IPS-18a (cell line): ENCODE measurements around the gene B3GAT3.

Experiments
- H3K27ac ChIP-seq: one replicate; pipeline ENCODE4 v1.5.1; 2013; ENCODE audit warnings: low read length
- H3K27me3 ChIP-seq: one replicate; pipeline ENCODE4 v1.6.1; 2013; ENCODE audit warnings: mild to moderate bottlenecking, low read length; ENCODE audit not compliant: control insufficient read depth, insufficient read depth
- H3K36me3 ChIP-seq: one replicate; pipeline ENCODE4 v1.6.1; 2013; ENCODE audit warnings: low read depth, low read length; ENCODE audit not compliant: control insufficient read depth
- H3K4me1 ChIP-seq: one replicate; pipeline ENCODE4 v1.6.1; 2013; ENCODE audit warnings: low read depth, low read length; ENCODE audit not compliant: control insufficient read depth
- H3K4me3 ChIP-seq: one replicate; pipeline ENCODE4 v1.5.1; 2013; ENCODE audit warnings: low read length
- H3K9ac ChIP-seq: one replicate; pipeline ENCODE4 v1.6.1; 2013; ENCODE audit warnings: mild to moderate bottlenecking, low read length, moderate library complexity
- H3K9me3 ChIP-seq: one replicate; pipeline ENCODE4 v1.6.1; 2013; ENCODE audit warnings: low read depth, low read length; ENCODE audit not compliant: control insufficient read depth

The B3GAT3 gene

DNA sequence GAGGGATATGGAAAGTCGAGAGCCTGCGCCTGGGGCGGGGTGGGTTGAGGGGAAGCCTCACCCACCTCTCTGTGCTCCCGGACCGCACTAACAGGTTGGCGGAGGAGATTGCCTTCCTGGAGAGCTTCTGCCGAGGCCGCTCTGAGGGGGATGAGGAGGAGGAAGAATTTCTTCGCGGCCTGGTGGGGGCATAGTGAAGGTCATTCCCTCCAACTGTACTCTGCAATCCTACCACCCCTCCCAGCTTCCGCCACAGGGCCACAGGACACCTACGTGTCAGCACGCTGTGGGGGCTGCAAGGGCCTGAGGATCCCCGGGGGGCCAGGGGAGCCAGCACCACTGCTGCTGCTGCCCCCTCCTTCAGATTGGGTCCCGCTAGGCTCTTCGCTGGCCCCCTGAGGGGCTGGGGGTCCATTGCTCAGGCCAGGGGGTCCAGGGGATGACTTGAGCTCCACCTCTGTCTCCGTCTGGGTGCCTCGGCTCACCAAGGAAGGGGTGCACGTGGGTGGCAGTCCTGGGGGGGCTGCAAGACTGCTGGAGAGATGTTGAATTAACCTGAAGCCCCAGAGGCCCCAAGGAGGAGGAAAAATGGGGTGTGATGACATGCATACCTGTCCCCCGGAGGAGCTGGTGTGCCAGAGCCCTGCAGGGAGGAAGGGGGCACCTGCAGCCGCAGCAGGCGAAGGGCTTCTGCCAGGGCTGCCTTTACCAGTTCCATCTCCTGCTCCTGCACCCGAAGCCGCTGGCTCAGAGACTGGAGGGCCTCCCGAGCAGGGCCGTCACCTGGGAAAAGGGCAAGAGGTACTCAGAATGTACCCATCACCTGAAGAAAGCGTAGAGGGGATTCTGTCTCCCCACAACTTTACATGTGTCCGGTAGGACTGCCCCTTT, 10.7 kb downstream of the B3GAT3 start:
- Histone ChIP-seq H3K9me3 (no peaks in the 10 kb centered on the region), H3K36me3 (peaks cover 3% of the 10 kb centered on the region), H3K4me3 (peak overlapping the region; percentile 71), H3K4me1 (no peaks in the 10 kb centered on the region), H3K27me3 (peaks cover 11% of the 10 kb centered on the region), H3K27ac (no peak overlapping the region), H3K9ac (no peak overlapping the region)

DNA sequence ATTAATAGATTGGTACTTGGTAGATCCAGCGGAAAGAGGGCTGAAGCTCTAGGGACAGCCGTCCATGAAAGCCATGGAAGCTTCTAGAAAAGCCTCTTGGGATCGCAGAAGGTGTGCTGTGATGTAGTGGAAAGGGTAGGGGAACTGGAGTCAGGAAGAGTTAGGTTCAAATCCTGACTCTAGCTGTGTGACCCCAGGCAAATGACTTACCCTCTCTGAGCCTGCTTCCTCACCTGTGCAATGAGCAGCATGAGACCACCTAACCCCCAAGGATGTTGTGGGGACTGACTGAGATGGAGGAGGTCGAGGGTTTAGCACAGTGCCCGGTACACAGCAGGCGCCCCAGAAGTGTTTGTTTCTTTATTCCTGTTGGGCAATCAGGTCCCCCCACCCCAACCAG, 11.4 kb downstream of the B3GAT3 start:
- H3K27ac ChIP-seq, result no peak overlapping the region
- H3K4me3 ChIP-seq, result no peak overlapping the region
- H3K9me3 ChIP-seq, result no peaks in the 10 kb centered on the region
- no peak overlapping the region for H3K9ac ChIP-seq
- peaks cover 11% of the 10 kb centered on the region for H3K27me3 ChIP-seq
- H3K4me1 ChIP-seq, result no peaks in the 10 kb centered on the region
- peaks cover 3% of the 10 kb centered on the region for H3K36me3 ChIP-seq

DNA sequence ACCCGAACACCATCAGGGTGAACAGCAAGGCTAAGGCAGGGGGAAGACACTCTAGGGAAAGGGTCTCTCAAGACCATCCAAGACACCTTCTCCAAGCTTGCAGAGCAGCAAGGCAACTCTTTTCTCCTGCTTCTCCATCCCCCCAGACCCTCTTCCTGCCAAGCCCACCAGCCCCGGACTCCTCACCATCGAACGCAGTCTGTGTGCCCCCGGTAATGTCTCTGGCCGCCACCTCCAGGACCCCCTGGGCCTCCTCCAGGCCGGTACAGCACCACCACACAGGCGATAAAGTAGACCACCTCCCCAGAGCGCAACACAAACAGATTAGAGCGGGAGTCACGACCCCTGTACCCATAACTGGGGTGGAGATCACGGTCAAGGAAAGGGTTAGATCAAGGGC, 13.0 kb downstream of the B3GAT3 start:
- no peak overlapping the region for H3K9ac ChIP-seq
- H3K9me3 ChIP-seq, result no peaks in the 10 kb centered on the region
- H3K4me1 ChIP-seq, result peaks cover 8% of the 10 kb centered on the region
- H3K27me3 ChIP-seq, result peaks cover 15% of the 10 kb centered on the region
- H3K27ac ChIP-seq, result no peak overlapping the region
- no peaks in the 10 kb centered on the region for H3K36me3 ChIP-seq
- H3K4me3 ChIP-seq, result no peak overlapping the region

DNA sequence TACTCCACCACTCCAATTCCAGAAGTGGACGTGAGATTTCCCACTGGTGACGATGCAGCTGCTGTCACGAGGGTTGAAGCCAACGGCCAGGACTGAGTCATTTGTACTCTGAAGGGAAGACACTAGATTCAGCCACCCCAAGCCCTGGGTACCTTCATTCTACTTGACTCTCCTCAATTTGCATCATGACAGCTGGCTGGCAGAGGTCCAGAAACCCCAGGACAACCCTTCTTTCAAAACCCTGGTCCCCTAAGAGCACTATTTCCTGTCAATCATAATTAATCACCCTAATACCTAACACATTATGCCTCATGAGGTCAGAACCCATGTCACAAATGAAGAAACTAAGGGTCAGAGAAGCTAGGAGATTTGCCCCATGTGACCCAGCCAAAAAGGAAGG, 14.1 kb downstream of the B3GAT3 start:
- no peaks in the 10 kb centered on the region for H3K36me3 ChIP-seq
- H3K9ac ChIP-seq, result no peak overlapping the region
- H3K4me3 ChIP-seq, result no peak overlapping the region

DNA sequence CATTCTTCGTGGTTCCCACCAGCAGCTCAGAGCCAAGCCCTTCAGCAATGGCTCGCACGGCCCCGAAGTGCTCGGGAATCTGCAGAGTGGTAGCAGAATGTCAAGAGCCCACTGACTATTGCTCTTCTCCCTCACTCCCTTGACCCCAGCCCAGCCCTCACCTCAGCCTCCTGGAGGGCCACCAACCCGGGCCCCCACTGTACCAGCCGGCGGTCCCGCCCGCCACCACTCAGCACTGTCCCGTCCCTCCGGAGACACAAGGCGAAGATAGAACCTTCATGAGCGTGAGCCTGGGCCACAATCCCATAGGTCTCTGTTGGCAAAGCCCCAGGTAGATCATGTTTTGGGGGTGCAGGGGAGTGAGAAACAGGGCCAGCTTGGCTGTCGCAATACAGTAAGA, 15.9 kb downstream of the B3GAT3 start:
- H3K27ac ChIP-seq, result no peak overlapping the region
- H3K27me3 ChIP-seq, result peaks cover 16% of the 10 kb centered on the region
- no peak overlapping the region for H3K4me3 ChIP-seq
- no peaks in the 10 kb centered on the region for H3K9me3 ChIP-seq
- no peaks in the 10 kb centered on the region for H3K36me3 ChIP-seq
- peaks cover 11% of the 10 kb centered on the region for H3K4me1 ChIP-seq
- H3K9ac ChIP-seq, result no peak overlapping the region

More for the DNA sequence above, 14.1 kb downstream of the B3GAT3 start:
- no peaks in the 10 kb centered on the region for H3K9me3 ChIP-seq
- H3K27me3 ChIP-seq, result peaks cover 26% of the 10 kb centered on the region
- peaks cover 11% of the 10 kb centered on the region for H3K4me1 ChIP-seq
- no peak overlapping the region for H3K27ac ChIP-seq

DNA sequence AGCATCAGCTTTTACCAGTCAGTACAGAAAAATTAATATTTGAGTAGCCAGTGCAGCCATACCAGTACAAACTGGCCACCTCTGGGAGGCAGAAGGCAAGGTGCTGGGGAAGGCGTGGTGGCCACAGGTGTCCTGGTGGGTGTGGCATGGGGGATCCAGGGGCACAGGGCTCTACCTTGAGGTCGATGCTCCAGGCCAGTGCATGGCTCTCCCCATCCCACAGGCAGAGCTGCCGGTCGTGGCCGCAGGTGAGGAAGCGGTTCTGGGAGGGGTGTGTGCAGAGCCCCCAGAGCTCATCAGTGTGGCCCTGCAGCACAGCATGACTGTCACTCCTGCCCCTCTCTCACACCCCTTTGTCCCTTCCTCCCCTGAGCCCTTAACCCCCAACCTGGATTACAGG, 16.3 kb downstream of the B3GAT3 start:
- H3K4me1 ChIP-seq, result peaks cover 12% of the 10 kb centered on the region
- H3K27me3 ChIP-seq, result peaks cover 16% of the 10 kb centered on the region
- no peak overlapping the region for H3K4me3 ChIP-seq
- H3K9ac ChIP-seq, result no peak overlapping the region
- H3K9me3 ChIP-seq, result no peaks in the 10 kb centered on the region
- H3K27ac ChIP-seq, result no peak overlapping the region
- H3K36me3 ChIP-seq, result no peaks in the 10 kb centered on the region

DNA sequence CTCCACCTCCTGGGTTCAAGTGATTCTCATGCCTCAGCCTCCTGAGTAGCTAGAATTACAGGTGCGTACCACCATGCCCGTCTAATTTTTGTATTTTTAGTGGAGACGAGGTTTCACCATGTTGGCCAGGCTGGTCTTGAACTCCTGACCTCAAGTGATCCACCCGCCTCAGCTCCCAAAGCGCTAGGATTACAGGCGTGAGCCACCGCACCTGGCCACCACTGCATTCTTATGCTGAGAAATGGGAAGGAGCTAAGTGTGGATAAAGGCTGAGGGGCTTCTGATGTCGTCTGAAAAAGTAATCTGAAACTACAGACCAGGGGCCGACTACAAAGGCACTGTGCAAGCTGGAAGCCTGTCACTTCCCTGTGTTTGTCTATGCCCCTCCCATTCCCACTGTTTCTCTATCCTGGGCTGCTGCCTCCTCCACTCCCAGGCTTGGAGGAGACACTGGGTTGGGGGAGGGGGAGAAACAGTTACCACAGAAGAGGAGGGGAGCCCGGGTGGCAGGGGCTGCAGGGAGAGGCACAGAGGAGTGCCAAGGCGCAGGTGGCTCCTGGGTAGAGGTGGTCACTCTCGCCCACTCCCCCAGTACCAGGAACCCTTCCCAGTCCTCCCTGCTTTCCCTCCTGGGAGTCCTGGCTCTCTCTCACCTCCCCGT, 17.2 kb downstream of the B3GAT3 start:
- Histone ChIP-seq H3K27ac (no peak overlapping the region), H3K4me1 (peaks cover 20% of the 10 kb centered on the region), H3K9ac (no peak overlapping the region), H3K4me3 (no peak overlapping the region), H3K9me3 (no peaks in the 10 kb centered on the region), H3K27me3 (peaks cover 16% of the 10 kb centered on the region), H3K36me3 (peaks cover 4% of the 10 kb centered on the region)

DNA sequence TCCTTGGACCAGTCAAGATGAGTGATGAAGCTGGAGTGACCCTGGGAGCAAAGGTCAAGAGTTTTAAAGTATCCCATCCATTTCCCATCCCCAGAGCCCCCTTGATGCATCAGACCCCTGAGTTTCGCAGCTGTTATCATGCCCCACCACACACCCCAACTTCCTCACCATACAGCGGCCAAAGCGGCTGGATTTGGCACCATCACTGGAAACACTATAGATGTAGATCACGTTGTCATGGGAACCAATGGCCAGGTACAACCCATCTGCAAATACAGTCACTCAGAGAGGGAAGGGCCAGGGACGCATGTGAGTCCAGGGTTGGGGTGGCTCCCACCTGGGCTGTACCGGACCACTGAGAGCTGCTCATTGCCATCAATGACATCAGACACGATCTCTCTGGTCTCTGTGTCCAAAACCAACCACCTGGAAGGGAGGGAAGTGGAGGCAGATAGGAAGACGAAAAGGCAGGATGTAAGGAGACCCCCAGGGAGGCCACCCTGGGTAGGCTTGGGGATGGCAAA, 17.9 kb downstream of the B3GAT3 start:
- H3K9me3 ChIP-seq, result no peaks in the 10 kb centered on the region
- H3K9ac ChIP-seq, result no peak overlapping the region
- H3K4me3 ChIP-seq, result peak overlapping the region; percentile 92
- no peak overlapping the region for H3K27ac ChIP-seq
- H3K36me3 ChIP-seq, result peaks cover 5% of the 10 kb centered on the region
- H3K27me3 ChIP-seq, result peaks cover 16% of the 10 kb centered on the region
- peaks cover 25% of the 10 kb centered on the region for H3K4me1 ChIP-seq

DNA sequence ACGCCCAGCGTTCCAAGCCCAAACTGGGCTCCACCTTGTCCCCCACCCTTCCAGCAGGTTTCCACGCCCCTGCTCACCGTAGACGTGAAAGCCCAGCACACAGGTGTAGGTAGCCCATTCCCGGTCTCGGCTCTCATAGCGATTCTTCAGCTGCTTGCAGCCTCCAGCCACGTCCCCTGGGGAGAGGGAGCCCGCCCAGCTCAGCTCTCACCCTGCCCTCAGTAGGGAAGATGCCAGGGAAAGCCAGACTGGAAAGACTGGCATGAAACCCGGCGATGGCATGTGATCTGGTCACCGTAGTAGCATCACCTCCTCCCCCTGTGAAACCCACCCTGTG, 18.7 kb downstream of the B3GAT3 start:
- H3K9ac ChIP-seq, result peak overlapping the region; percentile 83
- peaks cover 13% of the 10 kb centered on the region for H3K36me3 ChIP-seq
- H3K4me1 ChIP-seq, result peaks cover 27% of the 10 kb centered on the region
- H3K27ac ChIP-seq, result no peak overlapping the region
- no peaks in the 10 kb centered on the region for H3K9me3 ChIP-seq
- H3K4me3 ChIP-seq, result peak overlapping the region; percentile 92
- peaks cover 16% of the 10 kb centered on the region for H3K27me3 ChIP-seq

DNA sequence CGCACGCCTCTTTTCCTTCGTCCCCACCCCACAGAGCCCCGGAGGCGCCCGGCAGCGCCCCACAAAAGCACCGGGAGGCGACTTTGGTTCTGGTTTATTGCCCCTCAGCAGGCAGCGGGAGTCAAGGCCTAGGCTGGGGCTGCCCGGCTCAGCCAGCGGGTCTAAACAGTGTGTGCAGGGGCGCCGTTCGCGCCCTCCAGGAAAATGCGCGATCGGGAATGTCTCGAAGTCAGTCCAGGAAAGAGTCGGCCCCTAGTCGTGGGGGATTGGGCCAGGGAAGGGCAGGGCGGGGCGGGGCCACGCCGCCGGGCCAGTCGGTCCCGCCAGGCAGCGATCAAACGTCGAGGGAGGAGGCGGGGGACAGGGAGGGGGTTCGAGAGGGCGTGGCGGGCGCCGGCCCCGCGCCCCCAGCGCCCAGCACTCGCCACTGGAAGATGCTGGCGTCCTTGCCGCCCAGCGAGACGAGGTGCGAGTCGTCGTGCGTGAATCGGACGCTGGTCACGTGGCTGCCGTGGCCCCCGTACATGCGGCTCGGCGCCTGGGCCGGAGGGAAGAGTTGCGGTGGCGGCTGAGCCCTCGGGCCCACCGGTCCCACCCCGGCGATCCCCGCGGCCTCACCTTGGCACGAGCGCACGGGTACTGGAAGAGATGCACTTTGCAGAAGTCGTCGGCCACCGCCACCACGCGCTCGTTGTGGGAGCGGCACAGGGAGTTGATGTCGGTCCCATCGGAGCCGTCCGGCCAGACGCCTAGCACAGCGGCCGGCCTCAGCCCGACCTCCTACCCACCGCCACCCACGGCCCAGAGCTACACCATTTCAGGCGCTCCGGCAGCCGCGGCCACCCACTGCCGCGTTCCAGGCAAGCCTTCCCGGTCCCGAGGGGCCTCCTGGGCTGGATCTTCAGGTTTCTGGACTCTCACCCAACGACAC, 19.4 kb downstream of the B3GAT3 start:
- Histone ChIP-seq H3K9me3 (no peaks in the 10 kb centered on the region), H3K27ac (peak overlapping the region; percentile 59), H3K9ac (peak overlapping the region; percentile 83), H3K4me3 (peak overlapping the region; percentile 92), H3K27me3 (peaks cover 16% of the 10 kb centered on the region), H3K36me3 (peaks cover 19% of the 10 kb centered on the region), H3K4me1 (peaks cover 27% of the 10 kb centered on the region)
